HCT116 (cell line): ENCODE measurements around the gene DDO. TPM values are rescaled to one million over a fixed set of nuclear protein-coding genes. Genes with fewer than 3 reads are reported as not detected.

ENCODE experiments used
- ATAC-seq: fragments of 200-7000 bp; cut with Tn5 transposase; 2 replicates; pipeline ENCODE4 v1.9.1; 2020; ENCODE audit warnings: mild to moderate bottlenecking, moderate library complexity
- BruUV-seq: library from RNA; stranded (reverse); fragments of 400-500 nt; replicated peaks from 2 replicates; lab custom pipeline; 2021; lab: Mats Ljungman, UMichigan
- CTCF ChIA-PET: fragments of 300-600 bp; sonication (Branson Sonifier 250); formaldehyde crosslinking; loops from one replicate; lab custom pipeline; 2021; ENCODE audit warnings: antibody characterized with exemption; lab: Charles Lee
- POLR2A ChIA-PET: fragments of 300-600, 350-600 bp; sonication (Branson Sonifier 250); formaldehyde crosslinking; loops from one replicate; lab custom pipeline; 2021; ENCODE audit warnings: antibody characterized with exemption; lab: Charles Lee
- RAD21 ChIA-PET, 2 experiments: fragments of 300-600 bp; sonication (Branson Sonifier 250); formaldehyde crosslinking; loops; one replicate each; lab custom pipeline; 2023; ENCODE audit warnings: low total read pairs in 2 of 2; ENCODE audit not compliant: uncharacterized antibody in 2 of 2, unreplicated experiment in 2 of 2, low non-redundant PET in 1 of 2; lab: Charles Lee
- DNase-seq: peaks from one replicate; pipeline ENCODE4 v3.0.0-alpha.2; 2010; ENCODE audit warnings: low read depth, low spot score
- H2AFZ ChIP-seq: fragments of 200-600 bp; shearing (Covaris generic), sonication (generic); 2 replicates; pipeline ENCODE4 v1.6.1; 2017; ENCODE audit warnings: low read depth, mixed run types, mixed read lengths, antibody characterized with exemption, low read length; ENCODE audit not compliant: poor library complexity, severe bottlenecking
- H3K27ac ChIP-seq: 2 replicates; pipeline ENCODE4 v1.5.1; 2012; ENCODE audit warnings: low read depth, low read length
- H3K27me3 ChIP-seq: fragments of 200-600 bp; sonication (generic); 2 replicates; pipeline ENCODE4 v1.6.1; 2016; ENCODE audit warnings: mixed run types, low read length, mixed read lengths; ENCODE audit not compliant: insufficient read depth
- H3K36me3 ChIP-seq, 2 experiments: fragments of 200-500 bp in 1 of 2; fragments of 200-600 bp in 1 of 2; sonication (Bioruptor generic) in 1 of 2; sonication (generic) in 1 of 2; 2 replicates each; pipeline versions ENCODE4 v1.5.1 to v1.6.1; 2014 to 2016; ENCODE audit warnings: low read length in 2 of 2, inconsistent platforms in 1 of 2, mixed read lengths in 1 of 2, mixed run types in 1 of 2; ENCODE audit not compliant: insufficient read depth in 2 of 2, control insufficient read depth in 1 of 2
- H3K4me1 ChIP-seq, 2 experiments: fragments of 200-600 bp in 1 of 2; sonication (generic) in 1 of 2; 2 replicates each; pipeline versions ENCODE4 v1.5.1 to v1.6.1; 2012 to 2017; ENCODE audit warnings: low read length in 2 of 2, inconsistent platforms in 1 of 2, mild to moderate bottlenecking in 1 of 2, mixed read lengths in 1 of 2, mixed run types in 1 of 2, moderate library complexity in 1 of 2; ENCODE audit not compliant: insufficient read depth in 2 of 2, control insufficient read depth in 1 of 2
- H3K4me2 ChIP-seq: fragments of 200-600 bp; sonication (generic); 2 replicates; pipeline ENCODE4 v1.6.1; 2017; ENCODE audit warnings: mixed run types, low read length, mixed read lengths
- H3K4me3 ChIP-seq, 2 experiments: fragments of 200-600 bp in 1 of 2; sonication (generic) in 1 of 2; replicated peaks in 1 of 2; 2 replicates each; pipeline ENCODE4 v1.5.1; 2011 to 2016; ENCODE audit warnings: low read length in 2 of 2, control low read depth in 1 of 2, low read depth in 1 of 2, mild to moderate bottlenecking in 1 of 2, mixed read lengths in 1 of 2, mixed run types in 1 of 2
- H3K79me2 ChIP-seq: fragments of 200-600 bp; sonication (generic); 2 replicates; pipeline ENCODE4 v1.6.1; 2017; ENCODE audit warnings: mild to moderate bottlenecking, mixed run types, low read length, moderate library complexity, mixed read lengths; ENCODE audit not compliant: insufficient read depth
- H3K9ac ChIP-seq: fragments of 200-600 bp; sonication (generic); 2 replicates; pipeline ENCODE4 v1.6.1; 2016; ENCODE audit warnings: low read length, mixed read lengths
- H3K9me2 ChIP-seq: fragments of 200-600 bp; sonication (generic), shearing (Covaris generic); 2 replicates; pipeline ENCODE4 v1.6.1; 2017; ENCODE audit warnings: mixed run types, mild to moderate bottlenecking, moderate library complexity; ENCODE audit not compliant: insufficient read depth
- H3K9me3 ChIP-seq, 2 experiments: fragments of 200-500 bp in 1 of 2; fragments of 200-600 bp in 1 of 2; sonication (Bioruptor generic) in 1 of 2; sonication (generic) in 1 of 2; 2 replicates each; pipeline ENCODE4 v1.6.1; 2014 to 2017; ENCODE audit warnings: low read length in 2 of 2, mixed read lengths in 2 of 2, inconsistent platforms in 1 of 2, low read depth in 1 of 2, mild to moderate bottlenecking in 1 of 2, mixed run types in 1 of 2, moderate library complexity in 1 of 2; ENCODE audit not compliant: control insufficient read depth in 1 of 2, insufficient read depth in 1 of 2
- H4K20me1 ChIP-seq: fragments of 200-600 bp; sonication (generic), shearing (Covaris generic); 2 replicates; pipeline ENCODE4 v1.6.1; 2017; ENCODE audit warnings: mixed run types, mild to moderate bottlenecking, moderate library complexity; ENCODE audit not compliant: insufficient read depth
- CBX3 ChIP-seq: IDR thresholded peaks from 2 replicates; pipeline ENCODE4 v1.6.1; 2012; ENCODE audit warnings: low read depth
- CEBPB ChIP-seq: IDR thresholded peaks from 2 replicates; pipeline ENCODE4 v1.6.1; 2012; ENCODE audit warnings: low read depth
- CTCF ChIP-seq, 3 experiments: fragments of 200-600 bp in 1 of 3; sonication (generic) in 1 of 3; IDR thresholded peaks in 2 of 3; conservative IDR thresholded peaks in 1 of 3; 2 replicates each; pipeline ENCODE4 v1.5.1; 2012 to 2017; ENCODE audit warnings: low read depth in 2 of 3, low read length in 2 of 3, antibody characterized with exemption in 1 of 3, borderline replicate concordance in 1 of 3, control low read depth in 1 of 3, mild to moderate bottlenecking in 1 of 3, mixed read lengths in 1 of 3, mixed run types in 1 of 3, moderate library complexity in 1 of 3; ENCODE audit not compliant: insufficient read depth in 1 of 3
- EGR1 ChIP-seq: IDR thresholded peaks from 2 replicates; pipeline ENCODE4 v1.6.1; 2012; ENCODE audit warnings: low read depth
- FOSL1 ChIP-seq: IDR thresholded peaks from 2 replicates; pipeline ENCODE4 v1.6.1; 2012; ENCODE audit warnings: low read depth
- JUND ChIP-seq: IDR thresholded peaks from 2 replicates; pipeline ENCODE4 v1.6.1; 2012
- POLR2AphosphoS5 ChIP-seq: IDR thresholded peaks from 2 replicates; pipeline ENCODE4 v1.6.1; 2011; ENCODE audit warnings: mild to moderate bottlenecking, low read depth, low read length, moderate library complexity
- RAD21 ChIP-seq: IDR thresholded peaks from 2 replicates; pipeline ENCODE4 v1.6.1; 2012; ENCODE audit warnings: low read depth, mild to moderate bottlenecking
- SIN3A ChIP-seq: IDR thresholded peaks from 2 replicates; pipeline ENCODE4 v1.6.1; 2012; ENCODE audit warnings: low read depth
- SP1 ChIP-seq: IDR thresholded peaks from 2 replicates; pipeline ENCODE4 v1.6.1; 2012; ENCODE audit warnings: low read depth
- SRF ChIP-seq: IDR thresholded peaks from 2 replicates; pipeline ENCODE4 v1.6.1; 2012; ENCODE audit warnings: low read depth
- TCF7L2 ChIP-seq: IDR thresholded peaks from 2 replicates; pipeline ENCODE4 v1.7.0; 2011; ENCODE audit warnings: borderline replicate concordance, inconsistent platforms; ENCODE audit not compliant: insufficient read depth, insufficient read length; ENCODE audit errors: extremely low read depth
- YY1 ChIP-seq: IDR thresholded peaks from 2 replicates; pipeline ENCODE4 v1.6.1; 2011; ENCODE audit warnings: low read length, low read depth, moderate library complexity, mild to moderate bottlenecking; ENCODE audit not compliant: insufficient replicate concordance; ENCODE audit errors: extremely low read depth
- ZNF274 ChIP-seq: fragments of 200-500 bp; sonication (Bioruptor generic); IDR thresholded peaks from 2 replicates; pipeline ENCODE4 v1.6.1; 2014; ENCODE audit warnings: mild to moderate bottlenecking, low read depth, low read length, inconsistent platforms
- intact Hi-C: fragments of 100-400 bp; cut with micrococcal nuclease; formaldehyde crosslinking; loops from 2 replicates; pipeline ENCODE4 v1.10.0; 2022
- total RNA-seq: library from RNA; stranded (reverse); gene quantifications from one replicate; pipeline ENCODE4 v1.2.1, GENCODE V29; 2021; ENCODE audit not compliant: unreplicated experiment
- TF ChIP-seq, protein P1 (sequence below): IDR thresholded peaks from 2 replicates; pipeline ENCODE4 v1.6.1; 2012; ENCODE audit warnings: low read depth
- TF ChIP-seq, protein P2 (sequence below): IDR thresholded peaks from 2 replicates; pipeline ENCODE4 v1.6.1; 2012

Gene DDO
- total RNA-seq, 1 experiment from 2014 or later, result not detected

DNA sequence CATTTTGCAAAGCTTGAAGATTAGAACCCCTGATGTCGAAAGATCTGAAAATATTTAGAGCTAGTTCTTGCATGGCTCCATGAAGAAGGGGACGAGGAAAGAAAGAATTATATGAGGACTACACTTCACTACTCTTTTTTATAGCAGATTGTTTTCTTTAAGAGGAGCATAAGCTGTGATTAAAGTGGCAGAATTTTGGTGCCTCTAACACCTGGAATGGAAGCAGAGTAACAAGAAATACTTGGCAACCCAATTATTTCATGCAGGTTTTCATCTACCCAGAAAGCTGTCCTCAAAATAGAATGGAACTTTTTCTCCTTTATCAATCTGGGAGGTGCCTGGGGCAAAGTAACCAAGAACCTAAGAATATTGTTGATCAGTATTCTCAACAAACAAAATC is 61.2 kb downstream of the DDO start:
- RAD21 ChIA-PET, result no interaction called here
- Histone ChIP-seq H3K27ac (no peak overlapping the region), H3K27me3 (no peaks in the 10 kb centered on the region), H3K36me3 (no peaks in the 10 kb centered on the region), H3K9ac (no peak overlapping the region), H3K79me2 (no peaks in the 10 kb centered on the region), H4K20me1 (no peaks in the 10 kb centered on the region), H3K9me2 (no peaks in the 10 kb centered on the region), H3K4me2 (no peak overlapping the region), H2AFZ (no peak overlapping the region), H3K4me1 (no peaks in the 10 kb centered on the region), H3K9me3 (no peaks in the 10 kb centered on the region), H3K4me3 (no peak overlapping the region)
- TF ChIP-seq EGR1, result no peak
- TF ChIP-seq CTCF (IDR thresholded peaks at IDR 0.05 in 2 of 3, conservative IDR thresholded peaks at IDR 0.05 in 1 of 3; ENCODE audit: borderline replicate concordance in 1 of 3, insufficient read depth in 1 of 3, low read depth in 2 of 3, low read length in 2 of 3), result no peak
- TF ChIP-seq JUND, result no peak
- no peak for TF ChIP-seq RAD21
- TF ChIP-seq YY1, result no peak
- TF ChIP-seq ZNF274, result no peak
- TF ChIP-seq CEBPB, result no peak
- DNase-seq (no peak), ATAC-seq (no peak)
- CTCF ChIA-PET, result interaction anchor here (1.6 kb wide), 1 partner anchor 12 kb away, joined by 9 read pairs; no protein-coding TSS in a partner anchor
- POLR2A ChIA-PET, result no interaction called here
- no TSS peak for BruUV-seq
- intact Hi-C loops, result no loop called here

GRCh38 chr6:110353457-110354001 is 61.8 kb downstream of the DDO start:
- BruUV-seq, result no TSS peak
- ChIA-PET CTCF (interaction anchor here (1.6 kb wide), 1 partner anchor 12 kb away, joined by 9 read pairs; no protein-coding TSS in a partner anchor), POLR2A (no interaction called here), RAD21 (no interaction called here)
- no peaks in the 10 kb centered on the region for H3K9me2 ChIP-seq
- intact Hi-C loops, result no loop called here
- H3K9me3 ChIP-seq, result no peaks in the 10 kb centered on the region
- H3K4me2 ChIP-seq, result no peak overlapping the region
- H3K9ac ChIP-seq, result no peak overlapping the region
- no peaks in the 10 kb centered on the region for H3K27me3 ChIP-seq
- ATAC-seq, result no peak
- H3K36me3 ChIP-seq, result no peaks in the 10 kb centered on the region
- H4K20me1 ChIP-seq, result no peaks in the 10 kb centered on the region
- H3K27ac ChIP-seq, result no peak overlapping the region
- H2AFZ ChIP-seq, result no peak overlapping the region
- no peaks in the 10 kb centered on the region for H3K79me2 ChIP-seq
- H3K4me1 ChIP-seq, result no peaks in the 10 kb centered on the region
- no peak for DNase-seq
- no peak overlapping the region for H3K4me3 ChIP-seq
- TF ChIP-seq FOSL1 (no peak), TCF7L2 (no peak), RAD21 (no peak), CEBPB (no peak), CBX3 (no peak), EGR1 (no peak), SRF (no peak), SIN3A (no peak), POLR2AphosphoS5 (no peak), SP1 (no peak)
- TF ChIP-seq, protein P1, sequence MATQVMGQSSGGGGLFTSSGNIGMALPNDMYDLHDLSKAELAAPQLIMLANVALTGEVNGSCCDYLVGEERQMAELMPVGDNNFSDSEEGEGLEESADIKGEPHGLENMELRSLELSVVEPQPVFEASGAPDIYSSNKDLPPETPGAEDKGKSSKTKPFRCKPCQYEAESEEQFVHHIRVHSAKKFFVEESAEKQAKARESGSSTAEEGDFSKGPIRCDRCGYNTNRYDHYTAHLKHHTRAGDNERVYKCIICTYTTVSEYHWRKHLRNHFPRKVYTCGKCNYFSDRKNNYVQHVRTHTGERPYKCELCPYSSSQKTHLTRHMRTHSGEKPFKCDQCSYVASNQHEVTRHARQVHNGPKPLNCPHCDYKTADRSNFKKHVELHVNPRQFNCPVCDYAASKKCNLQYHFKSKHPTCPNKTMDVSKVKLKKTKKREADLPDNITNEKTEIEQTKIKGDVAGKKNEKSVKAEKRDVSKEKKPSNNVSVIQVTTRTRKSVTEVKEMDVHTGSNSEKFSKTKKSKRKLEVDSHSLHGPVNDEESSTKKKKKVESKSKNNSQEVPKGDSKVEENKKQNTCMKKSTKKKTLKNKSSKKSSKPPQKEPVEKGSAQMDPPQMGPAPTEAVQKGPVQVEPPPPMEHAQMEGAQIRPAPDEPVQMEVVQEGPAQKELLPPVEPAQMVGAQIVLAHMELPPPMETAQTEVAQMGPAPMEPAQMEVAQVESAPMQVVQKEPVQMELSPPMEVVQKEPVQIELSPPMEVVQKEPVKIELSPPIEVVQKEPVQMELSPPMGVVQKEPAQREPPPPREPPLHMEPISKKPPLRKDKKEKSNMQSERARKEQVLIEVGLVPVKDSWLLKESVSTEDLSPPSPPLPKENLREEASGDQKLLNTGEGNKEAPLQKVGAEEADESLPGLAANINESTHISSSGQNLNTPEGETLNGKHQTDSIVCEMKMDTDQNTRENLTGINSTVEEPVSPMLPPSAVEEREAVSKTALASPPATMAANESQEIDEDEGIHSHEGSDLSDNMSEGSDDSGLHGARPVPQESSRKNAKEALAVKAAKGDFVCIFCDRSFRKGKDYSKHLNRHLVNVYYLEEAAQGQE, result no peak
- TF ChIP-seq, protein P2, sequence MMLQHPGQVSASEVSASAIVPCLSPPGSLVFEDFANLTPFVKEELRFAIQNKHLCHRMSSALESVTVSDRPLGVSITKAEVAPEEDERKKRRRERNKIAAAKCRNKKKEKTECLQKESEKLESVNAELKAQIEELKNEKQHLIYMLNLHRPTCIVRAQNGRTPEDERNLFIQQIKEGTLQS, result no peak
